Measurements from ENCODE around the gene PCDHGA5. TPM values are rescaled to one million over a fixed set of nuclear protein-coding genes. Genes with fewer than 3 reads are reported as not detected.

The PCDHGA5 gene
- total RNA-seq, 1 donor from 2014 or later: 0.51 TPM

DNA sequence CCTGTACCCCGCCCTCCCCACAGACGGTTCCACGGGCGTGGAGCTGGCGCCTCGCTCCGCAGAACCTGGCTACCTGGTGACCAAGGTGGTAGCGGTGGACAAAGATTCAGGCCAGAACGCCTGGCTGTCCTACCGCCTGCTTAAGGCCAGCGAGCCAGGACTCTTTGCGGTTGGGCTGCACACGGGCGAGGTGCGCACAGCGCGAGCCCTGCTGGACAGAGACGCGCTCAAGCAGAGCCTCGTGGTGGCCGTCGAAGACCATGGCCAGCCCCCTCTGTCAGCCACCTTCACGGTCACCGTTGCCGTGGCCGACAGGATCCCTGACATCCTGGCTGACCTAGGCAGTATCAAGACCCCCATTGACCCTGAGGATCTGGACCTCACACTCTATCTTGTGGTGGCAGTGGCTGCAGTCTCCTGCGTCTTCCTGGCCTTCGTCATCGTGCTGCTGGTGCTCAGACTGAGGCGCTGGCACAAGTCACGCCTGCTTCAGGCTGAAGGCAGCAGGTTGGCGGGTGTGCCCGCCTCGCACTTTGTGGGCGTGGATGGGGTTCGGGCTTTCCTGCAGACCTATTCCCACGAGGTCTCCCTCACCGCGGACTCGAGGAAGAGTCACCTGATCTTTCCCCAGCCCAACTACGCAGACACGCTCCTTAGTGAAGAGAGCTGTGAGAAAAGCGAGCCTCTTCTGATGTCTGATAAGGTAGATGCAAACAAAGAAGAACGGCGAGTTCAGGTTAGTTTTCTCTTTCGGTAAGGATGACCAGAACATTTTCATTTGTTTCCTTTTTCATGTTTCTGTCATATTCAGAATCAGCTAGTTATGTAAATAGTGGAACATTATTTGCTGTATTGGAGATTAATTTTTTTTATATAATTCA lies 2.3 kb downstream of the PCDHGA5 start:
- H3K27me3 Mint-ChIP-seq (ENCODE audit: low read depth): no peaks in the 10 kb centered on the region
- no peak overlapping the region for H3K27ac Mint-ChIP-seq
- H3K9me3 Mint-ChIP-seq: peaks cover 58% of the 10 kb centered on the region
- DNase-seq (ENCODE audit: low spot score in 2 of 2, unreplicated experiment in 2 of 2): no peak
- no peaks in the 10 kb centered on the region for H3K4me1 Mint-ChIP-seq
- TF ChIP-seq, protein P1, sequence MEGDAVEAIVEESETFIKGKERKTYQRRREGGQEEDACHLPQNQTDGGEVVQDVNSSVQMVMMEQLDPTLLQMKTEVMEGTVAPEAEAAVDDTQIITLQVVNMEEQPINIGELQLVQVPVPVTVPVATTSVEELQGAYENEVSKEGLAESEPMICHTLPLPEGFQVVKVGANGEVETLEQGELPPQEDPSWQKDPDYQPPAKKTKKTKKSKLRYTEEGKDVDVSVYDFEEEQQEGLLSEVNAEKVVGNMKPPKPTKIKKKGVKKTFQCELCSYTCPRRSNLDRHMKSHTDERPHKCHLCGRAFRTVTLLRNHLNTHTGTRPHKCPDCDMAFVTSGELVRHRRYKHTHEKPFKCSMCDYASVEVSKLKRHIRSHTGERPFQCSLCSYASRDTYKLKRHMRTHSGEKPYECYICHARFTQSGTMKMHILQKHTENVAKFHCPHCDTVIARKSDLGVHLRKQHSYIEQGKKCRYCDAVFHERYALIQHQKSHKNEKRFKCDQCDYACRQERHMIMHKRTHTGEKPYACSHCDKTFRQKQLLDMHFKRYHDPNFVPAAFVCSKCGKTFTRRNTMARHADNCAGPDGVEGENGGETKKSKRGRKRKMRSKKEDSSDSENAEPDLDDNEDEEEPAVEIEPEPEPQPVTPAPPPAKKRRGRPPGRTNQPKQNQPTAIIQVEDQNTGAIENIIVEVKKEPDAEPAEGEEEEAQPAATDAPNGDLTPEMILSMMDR (IDR thresholded peaks at IDR 0.05; ENCODE audit: unreplicated experiment): no peak
- no peak overlapping the region for H3K4me3 Mint-ChIP-seq
- H3K36me3 Mint-ChIP-seq: peaks cover 11% of the 10 kb centered on the region

DNA sequence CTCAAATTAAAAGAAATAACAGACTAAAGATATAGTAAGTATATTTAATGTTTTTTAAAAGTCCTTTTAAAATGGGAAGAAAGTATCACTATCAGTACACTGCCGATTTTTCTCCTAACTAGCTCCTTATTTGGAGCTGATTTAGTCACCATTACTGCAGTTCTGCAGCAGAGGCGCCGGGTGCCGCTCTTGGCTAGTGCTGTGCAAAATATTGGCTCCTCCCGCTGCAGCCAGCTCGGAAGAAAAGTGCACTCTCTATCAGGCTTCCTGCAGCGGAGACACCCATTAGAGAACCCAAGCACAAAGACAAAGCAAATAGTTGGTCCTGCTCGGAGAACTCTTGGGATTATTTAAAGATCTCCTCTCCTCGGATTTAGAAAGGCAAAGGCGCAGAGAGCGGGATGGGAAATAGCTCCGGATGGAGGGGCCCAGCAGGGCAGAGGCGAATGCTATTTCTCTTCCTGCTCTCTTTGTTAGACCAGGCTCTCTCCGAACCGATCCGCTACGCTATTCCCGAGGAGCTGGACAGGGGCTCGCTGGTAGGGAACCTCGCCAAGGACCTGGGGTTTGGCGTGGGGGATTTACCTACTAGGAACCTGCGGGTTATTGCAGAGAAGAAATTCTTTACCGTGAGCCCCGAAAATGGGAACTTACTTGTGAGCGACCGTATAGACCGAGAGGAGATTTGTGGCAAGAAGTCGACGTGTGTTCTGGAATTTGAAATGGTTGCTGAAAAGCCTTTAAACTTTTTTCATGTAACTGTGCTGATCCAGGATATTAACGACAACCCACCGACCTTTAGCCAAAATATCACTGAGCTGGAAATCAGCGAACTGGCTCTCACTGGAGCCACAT lies 6.3 kb downstream of the PCDHGA5 start, which contains the start of gene PCDHGB3:
Gene PCDHGB3, plus strand, starts transcription at position 249 of the 855 bp plus-strand sequence. Its CDS starts 153 bp downstream, at position 402.
- TF ChIP-seq, protein P1 (IDR thresholded peaks at IDR 0.05; ENCODE audit: unreplicated experiment): no peak
- H3K27me3 Mint-ChIP-seq (ENCODE audit: low read depth): no peaks in the 10 kb centered on the region
- H3K36me3 Mint-ChIP-seq: peaks cover 9% of the 10 kb centered on the region
- no peaks in the 10 kb centered on the region for H3K4me1 Mint-ChIP-seq
- H3K9me3 Mint-ChIP-seq: peaks cover 72% of the 10 kb centered on the region
- no peak within 1 kb of the TSS for H3K27ac Mint-ChIP-seq
- H3K4me3 Mint-ChIP-seq: no peak within 1 kb of the TSS
- no peak for DNase-seq (ENCODE audit: low spot score in 2 of 2, unreplicated experiment in 2 of 2)

DNA sequence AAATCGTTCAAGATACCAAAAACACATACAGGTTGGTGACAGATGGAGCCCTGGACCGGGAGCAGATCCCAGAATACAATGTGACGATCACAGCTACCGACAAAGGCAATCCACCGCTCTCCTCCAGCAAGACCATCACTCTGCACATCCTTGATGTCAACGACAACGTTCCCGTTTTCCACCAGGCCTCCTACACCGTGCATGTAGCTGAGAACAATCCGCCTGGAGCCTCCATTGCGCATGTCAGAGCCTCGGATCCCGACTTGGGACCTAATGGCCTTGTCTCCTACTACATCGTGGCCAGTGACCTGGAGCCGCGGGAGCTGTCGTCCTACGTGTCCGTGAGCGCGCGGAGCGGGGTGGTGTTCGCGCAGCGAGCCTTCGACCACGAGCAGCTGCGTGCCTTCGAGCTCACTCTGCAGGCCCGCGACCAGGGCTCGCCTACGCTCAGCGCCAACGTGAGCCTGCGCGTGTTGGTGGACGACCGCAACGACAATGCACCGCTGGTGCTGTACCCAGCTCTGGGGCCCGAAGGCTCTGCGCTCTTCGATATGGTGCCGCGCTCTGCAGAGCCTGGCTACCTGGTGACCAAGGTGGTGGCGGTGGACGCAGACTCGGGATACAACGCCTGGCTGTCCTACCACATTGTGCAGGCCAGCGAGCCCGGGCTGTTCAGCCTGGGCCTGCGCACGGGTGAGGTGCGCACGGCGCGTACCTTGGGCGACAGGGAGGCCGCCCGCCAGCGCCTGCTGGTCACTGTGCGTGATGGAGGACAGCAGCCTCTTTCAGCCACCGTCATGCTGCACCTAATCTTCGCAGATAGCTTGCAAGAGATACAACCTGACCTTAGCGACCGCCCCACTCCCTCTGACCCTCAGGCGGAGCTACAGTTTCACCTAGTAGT lies 7.9 kb downstream of the PCDHGA5 start:
- H3K4me3 Mint-ChIP-seq: no peak overlapping the region
- H3K27ac Mint-ChIP-seq: no peak overlapping the region
- no peaks in the 10 kb centered on the region for H3K27me3 Mint-ChIP-seq (ENCODE audit: low read depth)
- H3K9me3 Mint-ChIP-seq: peaks cover 73% of the 10 kb centered on the region
- H3K36me3 Mint-ChIP-seq: peaks cover 14% of the 10 kb centered on the region
- TF ChIP-seq, protein P1 (IDR thresholded peaks at IDR 0.05; ENCODE audit: unreplicated experiment): no peak
- no peaks in the 10 kb centered on the region for H3K4me1 Mint-ChIP-seq
- no peak for DNase-seq (ENCODE audit: low spot score in 2 of 2, unreplicated experiment in 2 of 2)

DNA sequence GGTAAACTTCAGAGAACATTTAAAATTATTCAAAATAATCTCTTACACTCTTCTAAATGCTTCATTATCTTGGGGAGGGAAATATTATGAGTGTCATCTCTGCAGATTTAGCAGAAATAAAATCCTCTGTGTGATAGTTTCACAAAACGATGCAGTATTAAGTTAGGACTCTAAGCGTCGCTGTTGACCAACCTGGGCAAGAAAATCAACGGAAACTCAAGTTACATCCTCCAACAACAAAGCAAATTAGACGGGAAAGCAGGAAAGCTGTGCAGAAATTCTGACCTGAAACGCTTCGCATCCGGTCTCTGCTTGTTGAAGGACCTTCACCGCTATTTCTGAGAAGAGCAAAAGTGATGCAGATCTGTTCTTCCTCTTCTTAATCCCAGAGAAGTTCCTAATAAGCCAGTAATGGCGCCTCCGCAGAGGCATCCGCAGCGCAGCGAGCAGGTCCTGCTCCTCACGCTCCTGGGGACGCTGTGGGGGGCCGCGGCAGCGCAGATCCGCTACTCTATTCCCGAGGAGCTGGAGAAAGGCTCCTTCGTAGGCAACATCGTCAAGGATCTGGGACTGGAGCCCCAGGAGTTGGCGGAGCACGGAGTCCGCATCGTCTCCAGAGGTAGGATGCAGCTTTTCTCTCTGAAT lies 9.8 kb downstream of the PCDHGA5 start, which contains the start of gene PCDHGA6:
Gene PCDHGA6, plus strand, starts transcription at position 219 of the 645 bp plus-strand sequence. Its CDS starts 193 bp downstream, at position 412.
- Mint-ChIP-seq H3K4me3 (no peak within 1 kb of the TSS), H3K9me3 (peaks cover 68% of the 10 kb centered on the region), H3K36me3 (peaks cover 14% of the 10 kb centered on the region), H3K27me3 (ENCODE audit: low read depth) (no peaks in the 10 kb centered on the region), H3K4me1 (no peaks in the 10 kb centered on the region), H3K27ac (no peak within 1 kb of the TSS)
- no peak for DNase-seq (ENCODE audit: low spot score in 2 of 2, unreplicated experiment in 2 of 2)
- TF ChIP-seq, protein P1 (IDR thresholded peaks at IDR 0.05; ENCODE audit: unreplicated experiment): no peak

Data from mesothelial cell of epicardium (in vitro differentiated cells).